HG03175 (cell line): ENCODE measurements around the gene MVP.
"Not testable (repeated sequence)": the region's sequence is repeated elsewhere in the genome, so short reads cannot be mapped to it uniquely, and the experiment has no call there.

Experiments
- ATAC-seq: cut with Tn5 transposase; IDR thresholded peaks from one replicate; pipeline ENCODE4 v1.9.1; 2021; ENCODE audit warnings: mild to moderate bottlenecking, moderate library complexity; ENCODE audit not compliant: unreplicated experiment

MVP gene

DNA sequence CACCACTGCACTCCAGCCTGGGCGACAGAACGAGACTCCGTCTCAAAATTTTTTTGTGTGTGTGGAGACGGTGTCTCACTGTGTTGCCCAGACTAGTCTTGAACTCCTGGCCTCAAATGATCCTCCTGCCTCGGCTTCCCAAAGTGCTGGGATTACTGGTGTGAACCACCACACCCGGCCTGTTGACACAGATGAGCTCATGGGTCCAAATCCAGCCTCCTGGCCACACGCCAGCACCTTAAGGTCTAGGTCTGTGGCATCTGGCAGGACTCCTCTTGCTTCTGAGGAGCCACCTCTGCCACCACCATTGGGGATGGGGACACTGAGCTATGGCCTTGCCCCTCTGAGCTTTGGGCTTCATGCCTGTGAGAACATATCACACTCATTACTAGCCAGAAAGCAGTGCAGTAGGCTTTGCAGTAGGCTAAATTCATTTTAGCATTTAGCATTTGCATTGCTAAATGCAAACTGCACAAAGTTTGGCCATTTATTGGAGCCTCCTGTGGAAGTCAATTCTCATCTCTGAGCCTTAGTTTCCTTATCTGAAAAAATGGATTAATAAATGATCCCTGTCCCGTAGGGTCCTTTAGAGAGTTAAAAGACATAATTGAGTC is 48.2 kb downstream of the MVP start:
- no peak for ATAC-seq

- not testable (repeated sequence) for ATAC-seq
These were observed 48.8 kb downstream of the MVP start for GRCh38 chr16:29869067-29869466.

GRCh38 chr16:29871822-29872546 is 51.7 kb downstream of the MVP start:
- no peak for ATAC-seq

GRCh38 chr16:29873319-29873718 is 53.1 kb downstream of the MVP start:
- no peak for ATAC-seq

DNA sequence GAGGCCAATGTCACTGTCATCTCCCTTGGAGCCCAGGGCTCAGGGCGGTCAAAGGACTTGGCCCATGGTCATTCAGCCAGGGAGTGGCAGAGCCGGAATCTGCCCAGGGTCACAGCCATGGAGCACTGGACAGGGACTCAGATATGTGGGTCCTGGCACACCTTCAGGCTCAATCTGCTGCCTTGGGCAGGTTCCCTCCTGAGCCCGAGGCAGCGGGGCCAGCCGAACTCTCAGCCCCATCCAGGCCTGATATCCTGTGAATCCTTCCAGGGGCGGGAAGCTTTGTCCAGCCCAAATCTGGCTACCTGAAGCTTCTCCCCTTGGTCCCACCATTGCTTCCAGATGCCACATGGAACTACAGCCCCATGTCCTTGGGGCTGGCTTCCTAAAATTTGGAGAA is 54.9 kb downstream of the MVP start:
- no peak for ATAC-seq

GRCh38 chr16:29876217-29876593 is 55.9 kb downstream of the MVP start:
- ATAC-seq, result no peak

DNA sequence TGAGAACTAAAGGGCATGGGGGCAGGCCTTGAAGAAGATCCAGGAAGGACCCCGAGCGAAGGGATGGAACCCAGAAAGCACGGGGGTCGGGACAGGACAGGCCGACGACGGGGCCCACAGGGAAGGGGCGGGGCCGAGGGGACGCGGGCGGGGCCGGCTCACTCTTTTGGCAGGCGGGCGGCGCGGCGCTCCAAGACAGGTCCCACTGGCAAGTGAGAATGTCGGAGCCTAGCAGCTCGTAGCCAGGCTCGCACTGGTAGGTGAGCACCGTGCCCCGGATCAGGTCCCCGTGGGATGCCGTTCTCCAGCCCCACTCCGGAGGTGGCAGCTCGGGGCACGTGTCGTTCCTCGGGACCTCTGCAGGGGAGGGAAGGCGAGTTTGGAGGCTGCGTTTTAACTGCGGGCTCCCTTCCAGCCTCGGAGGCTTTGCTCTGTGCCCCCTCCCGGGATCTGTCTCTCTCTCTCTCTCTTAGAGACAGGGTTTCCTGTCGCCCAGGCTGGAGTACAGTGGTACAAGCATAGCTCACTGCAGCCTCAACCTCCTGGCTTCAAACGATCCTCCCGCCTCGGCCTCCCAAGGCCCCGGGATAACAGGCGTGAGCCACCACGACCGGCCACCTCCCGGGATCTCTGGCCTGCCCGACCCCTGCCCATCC is 56.5 kb downstream of the MVP start:
- no peak for ATAC-seq

DNA sequence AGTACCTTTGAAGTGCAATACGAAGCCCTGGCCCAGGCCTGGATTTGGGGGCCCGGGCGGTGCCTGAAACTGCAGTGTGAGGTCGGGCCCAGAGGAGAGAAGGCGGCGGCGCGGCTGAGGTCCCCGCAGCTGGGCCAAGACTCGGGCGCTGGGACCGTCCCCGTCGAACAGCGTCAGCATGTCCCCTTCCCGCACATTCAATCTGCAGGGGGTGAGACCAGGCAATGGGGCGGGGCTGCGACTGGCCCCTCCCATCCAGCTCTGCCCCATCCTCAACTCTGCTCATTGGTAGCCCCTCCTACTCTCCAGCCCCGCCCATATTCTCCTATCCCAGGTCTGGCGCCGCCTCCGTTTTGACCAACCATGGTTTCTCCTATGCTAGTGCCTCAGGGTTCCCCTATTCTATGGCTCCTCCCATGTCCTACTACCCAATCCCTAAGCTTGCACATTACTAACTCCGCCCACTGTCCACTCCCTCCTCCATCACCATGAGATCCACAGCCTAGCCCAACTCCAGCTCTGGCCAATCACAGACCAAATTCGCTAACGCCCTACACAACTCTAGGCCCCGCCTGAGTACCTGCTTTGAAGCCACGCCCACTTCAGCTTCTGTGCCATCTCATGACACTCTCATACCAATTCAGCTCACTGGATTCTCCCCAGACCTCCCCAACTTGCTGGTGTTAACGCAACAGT is 57.2 kb downstream of the MVP start:
- ATAC-seq, result no peak

DNA sequence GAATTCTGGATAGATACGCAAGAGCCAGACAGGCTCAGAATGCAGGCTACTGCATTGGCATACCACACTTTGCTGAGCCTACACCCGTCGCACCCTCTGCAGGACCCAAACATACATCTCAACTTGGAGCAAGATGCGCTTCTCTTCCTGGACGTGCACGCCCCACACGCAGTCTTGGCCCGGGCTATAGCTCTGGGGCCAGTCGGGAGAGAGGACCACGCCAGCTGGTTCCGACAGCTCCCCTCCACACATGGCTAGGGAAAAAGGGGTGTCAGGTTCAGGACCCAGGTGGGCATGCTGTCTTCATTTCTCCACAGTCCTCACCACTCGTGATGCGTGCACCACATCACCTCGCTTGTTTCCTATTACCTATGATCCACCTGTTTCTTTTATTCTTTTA is 57.9 kb downstream of the MVP start:
- no peak for ATAC-seq

DNA sequence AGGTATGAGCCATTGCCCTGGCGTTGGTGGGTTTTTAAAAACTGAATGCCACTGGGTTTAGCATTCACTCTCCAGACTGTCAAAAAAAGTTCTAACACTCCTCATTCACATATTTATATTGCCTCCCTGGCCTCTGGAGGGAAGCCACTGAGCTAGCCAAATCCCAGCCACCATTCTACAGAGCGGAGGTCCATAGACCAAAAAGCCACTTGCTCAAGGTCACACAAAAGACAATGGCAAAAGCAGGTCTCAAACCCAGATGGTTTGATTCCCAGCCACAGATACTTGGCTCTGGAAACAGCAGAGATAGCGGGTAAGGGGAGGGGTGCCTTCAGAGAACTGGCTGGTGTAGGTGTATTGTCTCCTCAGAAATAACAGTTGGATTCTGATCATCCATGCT is 60.8 kb downstream of the MVP start:
- ATAC-seq, result no peak

GRCh38 chr16:29883987-29884386 is 63.7 kb downstream of the MVP start:
- ATAC-seq, result no peak

DNA sequence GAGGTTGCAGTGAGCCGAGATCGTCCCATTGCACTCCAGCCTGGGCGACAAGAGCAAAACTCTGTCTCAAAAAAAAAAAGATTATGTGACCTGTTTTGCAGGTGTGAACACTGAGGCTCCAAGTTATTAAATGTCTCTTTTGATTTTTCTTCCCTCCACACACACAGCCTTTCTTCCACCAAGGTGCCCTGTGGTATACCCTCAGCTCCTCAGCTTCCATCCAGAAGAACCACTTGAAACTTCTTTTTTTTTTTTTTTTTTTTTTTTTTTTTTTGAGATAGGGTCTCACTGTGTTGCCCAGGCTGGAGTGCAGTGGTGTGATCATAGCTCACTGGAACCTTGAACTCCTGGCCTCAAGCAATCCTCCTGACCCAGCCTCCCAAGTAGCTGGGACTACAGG is 69.1 kb downstream of the MVP start:
- not testable (repeated sequence) for ATAC-seq

DNA sequence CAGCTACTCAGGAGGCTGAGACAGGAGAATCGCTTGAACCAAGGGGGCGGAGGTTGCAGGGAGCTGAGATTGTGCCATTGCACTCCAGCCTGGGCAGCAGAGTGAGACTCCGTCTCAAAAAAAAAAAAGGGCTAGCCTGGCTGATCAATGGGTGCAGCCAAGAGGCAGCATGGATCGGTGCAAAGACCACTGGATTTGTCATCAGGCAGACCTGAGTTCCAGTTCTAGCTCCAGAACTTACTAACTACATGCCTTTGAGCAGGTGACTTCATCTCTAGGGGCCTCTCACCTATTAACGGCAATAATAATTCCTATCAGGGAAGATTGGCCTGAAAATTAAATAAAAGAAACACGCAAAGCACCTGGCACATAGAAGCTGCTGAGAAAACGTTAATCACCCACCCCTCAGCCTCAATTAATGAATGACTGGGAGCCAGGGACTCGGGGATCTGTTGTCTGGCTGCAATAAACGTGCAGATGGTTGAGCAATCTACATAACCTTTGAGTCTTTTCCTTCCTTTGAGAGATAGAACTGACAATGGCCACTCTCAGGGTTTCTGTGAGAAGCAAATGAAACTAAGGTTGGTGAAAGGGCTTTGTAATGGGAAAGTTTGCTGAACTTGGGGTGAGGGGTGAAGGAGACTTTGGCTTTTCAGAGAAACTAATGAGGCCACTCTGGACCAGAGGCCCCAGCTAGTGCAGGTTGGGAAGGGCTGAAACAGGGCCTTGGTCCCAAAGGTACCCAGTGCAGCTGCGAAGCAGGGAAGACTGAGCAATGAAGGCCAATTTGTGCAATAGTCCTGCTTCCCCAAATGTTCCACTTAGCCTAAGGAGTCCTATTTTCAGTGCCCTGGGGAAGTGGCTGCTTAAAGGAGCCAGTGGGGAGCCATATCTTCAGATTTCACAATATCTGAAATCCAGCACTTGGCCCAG is 71.5 kb downstream of the MVP start:
- ATAC-seq, result no peak

GRCh38 chr16:29892458-29892813 is 72.2 kb downstream of the MVP start:
- ATAC-seq, result no peak

DNA sequence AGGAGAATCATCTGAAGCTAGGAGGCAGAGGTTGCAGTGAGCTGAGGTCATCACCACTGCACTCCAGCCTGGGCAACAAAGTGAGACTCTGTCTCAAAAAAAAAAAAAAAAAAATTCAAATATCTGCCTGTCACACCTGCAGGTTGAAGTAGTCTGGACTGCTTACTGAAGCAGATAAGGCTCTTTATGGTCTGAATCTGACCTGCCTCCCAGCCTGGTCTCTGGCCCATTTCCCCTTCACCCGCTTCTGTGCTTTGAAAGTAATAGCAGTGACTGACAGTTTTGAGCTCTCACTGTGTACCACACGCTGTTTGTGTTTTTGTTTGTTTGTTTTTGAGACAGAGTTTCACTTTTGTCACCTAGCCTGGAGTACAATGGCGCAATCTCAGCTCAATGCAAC is 73.3 kb downstream of the MVP start:
- no peak for ATAC-seq

DNA sequence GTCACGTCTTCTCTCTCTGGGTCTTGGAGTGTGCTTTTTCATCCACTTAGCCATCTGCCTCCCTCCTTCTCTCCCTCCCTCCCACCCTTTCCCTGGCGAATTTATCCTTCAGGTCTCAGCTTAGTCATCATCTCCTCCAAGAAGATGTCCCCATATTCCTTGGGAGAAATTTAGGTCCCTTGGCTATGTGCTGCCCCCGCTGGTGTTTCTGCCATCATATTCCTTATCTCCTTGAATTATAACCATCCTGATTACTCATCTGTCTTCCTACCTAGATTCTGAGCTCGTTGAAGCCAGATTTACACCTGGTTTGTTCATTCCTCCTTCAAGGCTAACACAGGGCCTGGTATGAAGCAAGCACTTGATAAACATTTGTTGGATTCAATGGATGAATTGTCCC is 74.1 kb downstream of the MVP start:
- no peak for ATAC-seq

DNA sequence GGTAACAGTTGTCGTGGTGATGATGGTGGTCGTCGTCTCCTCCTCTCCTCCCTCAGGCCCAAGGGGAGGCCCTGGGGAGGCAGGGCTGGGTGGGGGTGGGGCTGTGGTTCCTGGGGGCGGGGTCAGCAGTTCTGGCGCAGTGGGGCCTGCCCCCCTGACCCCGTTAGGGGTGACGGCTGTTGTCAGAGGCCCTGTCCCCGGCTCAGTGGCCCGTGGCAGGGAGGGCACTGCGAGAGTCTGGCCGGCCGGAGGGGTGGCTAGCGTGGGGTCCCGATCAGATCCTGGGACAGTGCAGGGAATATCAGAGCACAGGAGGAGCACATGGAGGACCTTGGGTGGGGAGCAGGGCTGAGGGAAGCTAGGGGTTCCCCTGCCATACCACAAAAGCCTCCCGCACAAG is 76.6 kb downstream of the MVP start:
- no peak for ATAC-seq

GRCh38 chr16:29897333-29897732 is 77.1 kb downstream of the MVP start:
- no peak for ATAC-seq
